ENCODE measurements around the gene LHFPL5.

The LHFPL5 gene

DNA sequence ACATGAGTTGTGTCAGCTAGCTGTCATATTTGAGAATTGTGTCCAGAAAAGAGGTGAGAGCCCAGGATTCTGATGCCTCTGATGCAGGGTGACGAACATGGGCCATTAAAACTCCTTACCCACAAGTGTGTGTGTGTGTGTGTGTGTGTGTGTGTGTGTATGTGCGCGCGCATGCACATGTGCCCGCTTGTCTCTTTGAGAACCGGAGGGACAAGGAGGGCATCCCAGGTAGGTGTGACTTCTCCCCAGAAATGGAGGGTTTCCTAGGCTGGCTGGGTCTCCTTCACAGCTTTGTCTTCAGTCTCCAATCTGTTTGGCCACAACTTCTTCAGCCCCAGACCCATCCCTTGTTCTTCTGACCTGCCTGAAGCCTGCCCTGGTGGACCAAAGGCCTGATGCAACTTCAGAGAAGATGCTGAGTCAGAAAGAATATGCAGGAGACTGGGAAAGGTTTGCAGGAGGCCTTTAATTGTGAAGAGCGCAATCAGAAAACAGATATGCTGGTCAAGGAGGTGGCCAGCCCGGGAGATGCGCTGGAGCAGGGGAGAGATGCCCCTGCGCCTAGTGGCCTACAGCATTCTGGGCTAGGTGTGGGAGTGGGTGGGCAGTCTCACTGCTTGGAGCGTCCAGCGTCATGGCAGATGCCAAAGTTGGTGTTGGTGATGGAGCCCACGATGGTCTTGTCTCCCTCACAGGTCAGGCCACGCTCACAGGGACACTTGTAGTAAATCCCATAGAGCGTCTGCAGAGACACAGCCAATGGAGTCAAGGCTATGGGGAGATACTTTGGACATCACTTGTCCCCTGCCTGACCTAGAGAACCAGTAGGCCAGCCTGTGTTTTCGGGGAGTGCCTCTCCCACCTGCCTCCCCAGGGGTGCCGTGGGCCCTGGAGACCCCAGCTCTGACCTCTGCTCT lies 10.4 kb upstream of the LHFPL5 start:
- DNase-seq (ENCODE audit: low spot score): no peak

GRCh38 chr6:35795453-35796071 lies 9.6 kb upstream of the LHFPL5 start:
- DNase-seq (ENCODE audit: low spot score): no peak

GRCh38 chr6:35796236-35796635 lies 8.9 kb upstream of the LHFPL5 start:
- no peak for DNase-seq (ENCODE audit: low spot score)

DNA sequence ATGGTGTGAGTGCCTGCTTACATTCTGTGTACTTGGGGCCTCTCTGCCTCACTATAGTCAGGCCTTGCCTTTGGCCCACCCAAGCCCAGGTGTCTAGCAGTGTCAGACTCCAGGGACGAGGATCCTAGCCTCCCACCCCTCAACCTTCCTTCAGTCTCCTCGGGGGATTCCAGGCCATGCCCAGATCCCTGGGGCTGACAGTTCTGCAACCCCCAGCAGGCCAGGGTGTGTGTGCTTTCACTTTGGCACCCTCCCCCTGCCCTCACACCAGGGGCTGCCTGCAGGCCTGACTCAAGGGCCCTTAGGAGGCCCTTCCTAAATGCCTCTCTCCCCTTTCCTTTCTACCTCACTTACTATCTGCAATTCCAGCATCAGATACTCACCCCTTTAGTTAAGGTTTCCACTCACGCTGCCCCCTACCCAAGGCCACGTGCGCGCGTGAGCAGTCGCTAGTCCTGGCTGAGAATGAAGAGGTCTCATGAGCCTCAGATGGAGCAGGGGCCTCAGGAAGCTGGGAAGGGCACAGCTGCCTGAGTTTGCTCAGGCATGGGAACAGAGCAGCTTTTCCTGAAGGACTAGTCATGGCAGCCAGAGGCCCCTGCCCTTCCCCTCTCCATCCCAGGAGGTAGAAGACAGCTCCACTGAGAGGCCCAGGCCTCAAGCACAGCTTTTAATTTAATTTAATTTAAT lies 7.2 kb upstream of the LHFPL5 start:
- DNase-seq (ENCODE audit: low spot score): no peak

GRCh38 chr6:35798706-35799105 lies 6.4 kb upstream of the LHFPL5 start:
- DNase-seq (ENCODE audit: low spot score): no peak

DNA sequence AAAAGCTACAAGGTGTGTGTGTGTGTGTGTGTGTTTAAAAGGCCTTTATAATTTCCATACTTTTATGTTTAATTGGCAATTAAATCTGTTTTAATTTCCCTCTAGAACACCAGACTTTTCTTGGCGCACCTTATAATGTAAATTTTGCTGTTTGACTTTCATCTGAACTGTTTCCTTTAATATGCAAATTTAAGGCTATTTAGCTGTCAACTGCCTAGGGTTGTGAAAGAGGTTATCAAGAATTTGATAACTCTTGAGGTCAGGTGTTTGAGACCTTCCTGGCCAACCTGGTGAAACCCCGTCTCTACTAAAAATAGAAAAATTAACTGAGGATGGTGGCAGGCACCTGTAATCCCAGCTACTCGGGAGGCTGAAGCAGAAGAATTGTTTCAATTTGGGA lies 4.0 kb upstream of the LHFPL5 start:
- no peak for DNase-seq (ENCODE audit: low spot score)

DNA sequence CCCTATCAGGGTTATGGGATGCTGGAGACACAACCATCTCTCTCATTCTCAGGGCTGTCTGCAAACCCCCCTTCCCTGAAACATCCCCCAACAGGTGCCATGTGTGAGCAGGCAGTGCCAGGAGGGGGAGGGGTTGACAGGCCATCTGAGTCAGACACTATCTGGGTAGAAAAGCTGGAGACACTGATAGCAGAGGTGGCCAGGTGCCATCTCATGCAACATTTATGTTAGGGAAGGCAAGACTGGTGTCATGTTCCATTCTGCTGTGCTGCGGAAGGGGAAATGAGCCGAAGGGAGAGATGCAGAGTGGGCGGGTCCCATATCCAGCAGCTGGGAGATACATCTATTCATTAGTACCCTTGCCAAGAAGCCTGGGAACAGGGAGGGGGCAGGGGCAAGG lies 3.5 kb downstream of the LHFPL5 start:
- no peak for DNase-seq (ENCODE audit: low spot score)

- DNase-seq (ENCODE audit: low spot score): no peak
Observed at GRCh38 chr6:35809809-35810208, 4.7 kb downstream of the LHFPL5 start.

DNA sequence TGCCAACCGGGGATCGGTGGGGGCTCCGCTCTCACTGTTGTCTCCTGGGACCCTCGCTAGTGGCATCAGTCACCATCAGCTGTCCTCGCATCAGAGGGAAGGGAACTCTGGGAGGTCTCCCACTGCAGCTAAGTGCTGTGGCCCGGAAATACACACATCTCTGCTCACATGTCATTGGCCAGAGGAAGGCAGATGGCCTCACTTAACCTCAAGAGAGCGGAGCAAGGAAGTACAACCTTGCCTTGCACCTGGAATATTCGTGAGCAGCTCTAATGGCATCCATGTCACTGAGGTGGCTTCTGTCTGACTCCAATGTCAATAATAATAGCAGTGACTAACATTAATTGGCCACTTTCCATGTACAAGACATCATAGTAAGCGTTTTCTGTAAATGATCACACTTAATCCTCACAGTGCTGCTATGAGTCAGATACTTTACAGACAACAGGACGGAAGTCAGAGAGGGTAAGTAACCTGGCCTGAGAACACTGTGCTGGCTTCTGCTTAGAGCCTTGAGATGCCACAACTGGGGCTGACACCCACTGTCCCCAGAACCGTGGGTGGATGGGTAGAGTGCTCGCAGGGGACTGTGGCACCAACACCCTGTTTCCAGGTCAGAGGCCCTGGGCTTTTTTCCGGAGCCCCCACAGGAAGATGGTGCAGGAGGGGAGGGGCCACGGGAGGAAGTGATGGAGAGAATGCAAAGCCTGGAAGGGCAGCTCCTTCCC lies 6.0 kb downstream of the LHFPL5 start:
- DNase-seq (ENCODE audit: low spot score): peak; percentile 42

DNA sequence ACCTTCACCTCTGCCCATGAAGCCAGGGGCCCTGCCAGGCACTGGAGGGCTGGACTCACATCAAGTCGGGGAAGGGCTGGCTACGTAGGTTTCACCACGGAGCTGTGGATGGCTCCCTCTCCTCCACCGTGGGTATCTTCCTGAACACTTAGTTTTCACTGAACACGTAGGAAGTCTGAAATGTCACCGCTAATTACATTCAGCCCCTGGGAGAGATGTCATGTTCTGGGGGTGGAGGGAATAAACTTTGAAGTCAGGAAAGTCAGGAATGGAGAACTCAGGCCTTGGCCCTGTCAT lies 6.5 kb downstream of the LHFPL5 start:
- DNase-seq (ENCODE audit: low spot score): no peak

- no peak for DNase-seq (ENCODE audit: low spot score)
Observed at GRCh38 chr6:35817515-35817914, 12.4 kb downstream of the LHFPL5 start.

- no peak for DNase-seq (ENCODE audit: low spot score)
Observed at GRCh38 chr6:35823601-35824000, 18.4 kb downstream of the LHFPL5 start.

GRCh38 chr6:35824552-35825192 lies 19.5 kb downstream of the LHFPL5 start:
- DNase-seq (ENCODE audit: low spot score): no peak

- DNase-seq (ENCODE audit: low spot score): no peak
Observed at GRCh38 chr6:35829306-35829705, 24.2 kb downstream of the LHFPL5 start.

DNA sequence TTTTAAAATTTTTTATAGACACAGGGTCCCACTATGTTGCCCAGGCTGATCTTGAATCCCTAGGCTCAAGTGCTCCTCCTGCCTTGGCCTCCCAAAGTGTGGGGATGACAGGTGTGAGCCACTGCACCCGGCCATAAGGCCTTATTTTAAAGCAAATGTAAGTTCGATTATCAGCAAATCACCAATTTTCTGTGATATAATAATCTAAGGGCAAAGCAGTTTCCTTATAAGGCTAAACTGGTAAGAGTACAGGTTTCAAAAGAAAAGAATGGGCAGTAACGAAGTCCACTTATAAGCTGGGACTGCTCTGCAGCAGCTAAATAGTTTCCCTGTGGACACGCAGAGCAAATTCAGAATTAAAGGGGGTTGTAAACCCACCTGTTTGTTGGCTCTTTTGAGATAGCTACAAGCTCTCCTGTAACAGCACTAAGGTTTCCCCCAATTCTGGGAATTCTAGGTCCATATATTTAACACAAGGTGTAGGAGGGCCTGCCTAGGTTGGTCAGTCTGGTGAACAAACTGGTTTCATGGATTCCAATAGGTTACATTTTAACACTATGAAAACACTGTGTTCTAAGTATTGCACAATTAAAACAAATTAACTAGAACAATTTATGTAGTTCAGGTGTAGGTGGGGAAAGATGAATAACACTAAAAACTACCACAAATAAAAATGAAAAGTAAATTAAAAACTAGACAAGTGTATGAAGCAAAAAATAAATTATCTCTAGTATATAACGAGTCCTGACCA lies 26.3 kb downstream of the LHFPL5 start:
- DNase-seq (ENCODE audit: low spot score): no peak

DNA sequence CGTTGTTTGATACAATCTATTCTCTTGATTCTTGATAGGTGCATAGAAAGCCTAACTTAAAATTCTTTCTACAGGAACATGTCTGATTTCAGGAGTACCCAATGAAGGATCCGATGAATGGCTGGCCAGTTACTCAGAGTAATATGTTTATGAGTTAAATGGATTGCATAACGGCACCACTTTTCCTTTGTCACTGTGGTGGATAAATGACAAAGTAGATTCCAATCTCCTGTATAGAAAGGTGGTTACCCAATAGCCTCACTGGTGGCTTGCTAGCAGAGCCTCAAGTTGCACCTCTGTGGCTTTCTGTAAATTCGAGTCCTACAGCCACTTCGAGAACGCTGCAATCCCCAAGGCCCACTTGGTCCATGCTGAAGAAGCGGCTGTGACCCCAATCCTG lies 28.4 kb downstream of the LHFPL5 start:
- DNase-seq (ENCODE audit: low spot score): no peak

- no peak for DNase-seq (ENCODE audit: low spot score)
Observed at GRCh38 chr6:35839019-35839418, 33.9 kb downstream of the LHFPL5 start.

DNA sequence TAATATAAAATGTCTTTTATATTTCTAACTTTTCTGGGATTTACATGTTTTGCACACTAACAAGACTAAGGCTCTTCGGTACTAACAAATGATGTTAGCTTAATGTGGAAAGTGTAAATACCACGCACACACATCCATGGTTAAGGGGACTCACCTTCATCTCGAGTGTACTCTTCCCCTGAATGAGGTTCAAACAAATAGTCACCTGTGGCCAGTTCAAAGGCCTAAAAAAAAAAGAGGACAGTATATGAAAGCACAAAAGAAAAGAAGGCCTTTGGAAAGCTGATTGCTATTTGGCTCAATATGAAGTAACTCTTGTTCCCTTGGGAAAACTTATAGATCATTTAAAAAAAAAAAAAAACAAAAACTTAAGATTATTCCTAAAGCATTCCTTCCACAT lies 37.2 kb downstream of the LHFPL5 start:
- DNase-seq (ENCODE audit: low spot score): no peak

DNA sequence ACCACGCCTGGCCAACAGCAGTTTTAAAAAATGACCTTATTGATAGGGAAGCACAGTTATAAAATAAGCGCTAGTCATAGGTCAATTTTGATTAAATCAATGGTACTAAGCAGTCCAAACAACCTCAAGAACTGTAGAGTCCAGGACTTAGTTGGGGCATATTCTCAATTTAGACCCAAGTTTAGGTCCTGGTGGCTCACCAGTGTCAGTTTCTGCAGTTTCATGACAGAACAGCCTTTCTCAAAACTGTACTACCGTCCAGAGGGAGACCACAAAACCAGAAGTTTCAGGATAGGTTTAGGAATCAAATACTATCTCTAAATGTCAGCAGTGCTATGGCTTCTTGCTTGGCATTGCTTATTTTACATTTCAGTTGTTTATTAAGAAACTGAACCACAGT lies 39.1 kb downstream of the LHFPL5 start:
- no peak for DNase-seq (ENCODE audit: low spot score)

DNA sequence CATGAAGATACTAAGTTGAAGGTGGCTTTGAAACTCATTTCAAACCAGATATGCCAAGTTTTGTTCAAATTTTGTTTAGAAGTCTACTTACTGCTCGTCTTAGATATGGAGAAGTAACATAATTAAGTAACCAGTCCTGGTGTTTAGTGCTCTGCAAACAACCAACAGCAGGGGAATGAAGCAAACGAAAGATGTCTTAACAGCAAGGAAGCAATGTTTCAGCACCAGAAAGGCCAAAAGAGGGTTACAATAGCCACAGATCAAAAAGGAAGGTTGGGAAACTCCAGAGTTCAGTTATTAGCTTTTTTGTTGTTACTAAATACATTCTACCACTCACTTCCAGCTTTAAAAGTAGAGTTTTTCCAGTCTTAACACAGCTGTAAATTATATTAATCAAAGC lies 45.1 kb downstream of the LHFPL5 start:
- DNase-seq (ENCODE audit: low spot score): no peak

DNA sequence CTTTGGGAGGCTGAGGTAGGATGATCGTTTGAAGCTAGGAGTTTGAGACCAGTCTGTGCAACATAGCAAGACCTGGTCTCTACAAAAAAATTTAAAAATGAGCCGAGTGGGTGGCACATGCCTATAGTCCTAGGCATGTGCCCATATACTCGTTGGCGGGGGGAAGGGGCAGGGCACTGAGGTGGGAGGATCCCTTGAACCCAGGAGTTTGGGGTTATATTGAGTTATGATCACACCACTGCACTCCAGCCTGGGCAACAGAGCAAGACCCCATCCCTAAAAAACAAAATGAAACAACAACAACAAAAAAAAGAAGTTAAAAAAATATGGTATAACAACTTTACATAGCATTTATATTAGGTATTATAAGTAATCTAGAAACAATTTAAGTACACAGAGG lies 47.8 kb downstream of the LHFPL5 start:
- DNase-seq (ENCODE audit: low spot score): no peak

All from SW480 (cell line).